ENCODE results near the gene HIVEP2. TPM values are rescaled to one million over a fixed set of nuclear protein-coding genes. Genes with fewer than 3 reads are reported as not detected.

Gene HIVEP2
- total and polyA plus RNA-seq, 2 of the 4 experiments (the other 2 are of a cell fraction): 4.3 to 11.3 TPM

- Histone ChIP-seq H2BK15ac (ENCODE audit: low read depth, low read length) (no peak overlapping the region), H2AFZ (replicated peaks; ENCODE audit: low read length, poor library complexity) (no peak overlapping the region), H4K20me1 (ENCODE audit: insufficient read depth, low read length) (no peaks in the 10 kb centered on the region), H3K4ac (ENCODE audit: low read depth, low read length) (no peak overlapping the region), H3K4me3 (ENCODE audit: insufficient read depth, low read depth, low read length) (no peak overlapping the region), H3K9me1 (ENCODE audit: insufficient read depth, low read length) (peaks cover 4% of the 10 kb centered on the region; the same call in 1 of the 2 replicates), H3K14ac (replicated peaks; ENCODE audit: low read depth, low read length) (no peak overlapping the region), H2BK20ac (ENCODE audit: low read depth, low read length) (no peak overlapping the region), H3K23ac (ENCODE audit: low read depth, low read length) (0 out of 2 replicates have a peak overlapping the region, but pooled peaks have one; percentile 24), H3K27ac (ENCODE audit: insufficient read depth, low read length) (no peak overlapping the region), H3K36me3 (ENCODE audit: control insufficient read depth, insufficient read depth, low read length) (no peaks in the 10 kb centered on the region), H4K5ac (ENCODE audit: low read depth, low read length) (no peak overlapping the region), H3K18ac (ENCODE audit: low read depth, low read length) (no peak overlapping the region), H3K56ac (ENCODE audit: extremely low read depth, insufficient read depth, low read length) (no peak overlapping the region), H3K4me1 (ENCODE audit: control insufficient read depth, insufficient read depth, low read length) (peaks cover 2% of the 10 kb centered on the region; the same call in 1 of the 2 replicates), H4K8ac (ENCODE audit: low read depth in 2 of 2, low read length in 2 of 2) (no peak overlapping the region), H3K4me2 (ENCODE audit: low read depth, low read length) (no peak overlapping the region), H2BK5ac (ENCODE audit: low read depth, low read length, poor library complexity, severe bottlenecking) (no peak overlapping the region), H2AK5ac (ENCODE audit: low read depth, low read length) (no peak overlapping the region), H4K91ac (ENCODE audit: insufficient read depth, low read depth, low read length) (no peak overlapping the region), H3K27me3 (ENCODE audit: control insufficient read depth, insufficient read depth, low read length) (no peaks in the 10 kb centered on the region), H3K9me3 (ENCODE audit: control insufficient read depth, insufficient read depth, low read length) (no peaks in the 10 kb centered on the region), H2BK120ac (ENCODE audit: low read depth, low read length) (no peak overlapping the region), H2AK9ac (replicated peaks; ENCODE audit: low read depth, low read length, poor library complexity) (no peak overlapping the region), H3K79me1 (ENCODE audit: low read depth in 1 of 2, low read length in 2 of 2) (peaks cover 38 to 54% of the 10 kb centered on the region in 2 experiments), H3K9ac (ENCODE audit: low read depth, low read length) (no peak overlapping the region)
- ATAC-seq (ENCODE audit: low read depth) (no peak), DNase-seq (no peak)
- no peak for TF ChIP-seq RAD21 (IDR thresholded peaks at IDR 0.05; ENCODE audit: low read length)
- TF ChIP-seq POLR2A (IDR thresholded peaks at IDR 0.05; ENCODE audit: low read depth, low read length): no peak
- TF ChIP-seq NFE2L2 (IDR thresholded peaks at IDR 0.05; ENCODE audit: low read depth, low read length): no peak
- TF ChIP-seq SMC3 (IDR thresholded peaks at IDR 0.05; ENCODE audit: low read depth, low read length): no peak
- TF ChIP-seq CHD1 (IDR thresholded peaks at IDR 0.05; ENCODE audit: low read depth, low read length): no peak
- TF ChIP-seq ELK1 (IDR thresholded peaks at IDR 0.05; ENCODE audit: borderline replicate concordance, low read depth, low read length): no peak
- TF ChIP-seq RCOR1 (IDR thresholded peaks at IDR 0.05; ENCODE audit: insufficient replicate concordance, low read length): no peak
- TF ChIP-seq MAFK (IDR thresholded peaks at IDR 0.05; ENCODE audit: low read depth, low read length): no peak
- no peak for TF ChIP-seq CEBPB (IDR thresholded peaks at IDR 0.05; ENCODE audit: low read depth, low read length)
- TF ChIP-seq CTCF (conservative IDR thresholded peaks at IDR 0.05; ENCODE audit: low read depth, low read length): no peak
- no peak for TF ChIP-seq MXI1 (IDR thresholded peaks at IDR 0.05; ENCODE audit: borderline replicate concordance, low read depth, low read length)
- TF ChIP-seq USF2 (IDR thresholded peaks at IDR 0.05; ENCODE audit: low read depth, low read length): no peak
- no peak for TF ChIP-seq BHLHE40 (IDR thresholded peaks at IDR 0.05; ENCODE audit: low read depth, low read length)
- no peak for TF ChIP-seq RFX5 (IDR thresholded peaks at IDR 0.05; ENCODE audit: low read depth, low read length)
- no peak for TF ChIP-seq FOS (IDR thresholded peaks at IDR 0.05; ENCODE audit: low read depth, low read length)
- dilution Hi-C loops (cut with HindIII; ENCODE audit: low sequenced_read_pairs, unreplicated experiment) (no loop called here), intact Hi-C loops (cut with micrococcal nuclease) (no loop called here), in situ Hi-C loops (cut with MboI; ENCODE audit: low sequenced_read_pairs) (no loop called here)
- CTCF ChIA-PET: interaction anchor here (0.6 kb wide), 1 partner anchor 26 kb away, joined by 3 read pairs; no protein-coding TSS in a partner anchor
- no CpG with 5 or more reads among the region's 1 CpG for WGBS, 2 experiments (ENCODE audit: extremely low coverage in 2 of 2, insufficient read length in 1 of 2)
- no TSS peak for BruUV-seq (replicated peaks)
- POLR2A ChIA-PET (ENCODE audit: unreplicated experiment): no interaction called here
Measured at GRCh38 chr6:142805042-142805441, 139.9 kb downstream of the HIVEP2 start.
